Metanephros (tissue), 1 donor: ENCODE measurements around the gene OR2A42. TPM values are rescaled to one million over a fixed set of nuclear protein-coding genes. Genes with fewer than 3 reads are reported as not detected.

Experiments
- total RNA-seq: library from RNA; depleted of rRNA; stranded (reverse); fragments of >200 nt; gene quantifications from one replicate; pipeline ENCODE4 v1.2.3, GENCODE V29; 2014

The OR2A42 gene
- total RNA-seq: 0.06 TPM

GRCh38 chr7:144239365-144239764, at the start of gene OR2A42:
Gene OR2A42, minus strand, starts transcription at chr7:144239605. Its CDS starts 6,762 bp downstream, at chr7:144232843.

GRCh38 chr7:144269188-144269587, 29.8 kb upstream of the OR2A42 start, which contains the start of gene CTAGE8:
Gene CTAGE8, minus strand, starts transcription at chr7:144269288. Its CDS starts 38 bp downstream, at chr7:144269250.

GRCh38 chr7:144264692-144265091, 25.3 kb upstream of the OR2A42 start, which contains the start of gene OR2A7:
Gene OR2A7, minus strand, starts transcription at chr7:144264792. Its CDS starts 5,164 bp downstream, at chr7:144259628.

GRCh38 chr7:144195212-144195872, 44.1 kb downstream of the OR2A42 start, which contains the start of gene ARHGEF35:
Gene ARHGEF35, minus strand, starts transcription at chr7:144195833. Its CDS starts 7,450 bp downstream, at chr7:144188383.

GRCh38 chr7:144183166-144183565, 56.2 kb downstream of the OR2A42 start, which contains the start of gene CTAGE4:
Gene CTAGE4, plus strand, starts transcription at chr7:144183466. Its CDS starts 38 bp downstream, at chr7:144183504.

Other genes starting within 250 kb of the OR2A42 start
- gene OR6B1, start 239.3 kb downstream of the OR2A42 start, total RNA-seq: not detected
- gene OR2A5, start 190.7 kb downstream of the OR2A42 start, total RNA-seq: not detected
- not detected for gene OR2A25, start 169.8 kb downstream of the OR2A42 start, total RNA-seq
- gene OR2A12, start 153.3 kb downstream of the OR2A42 start, total RNA-seq: not detected
- not detected for gene OR2A2, start 130.0 kb downstream of the OR2A42 start, total RNA-seq
- gene OR2A14, start 116.4 kb downstream of the OR2A42 start, total RNA-seq: not detected
- gene CTAGE4, start 56.1 kb downstream of the OR2A42 start, total RNA-seq: 5.3 TPM
- 7.7 TPM for gene ARHGEF35, start 43.8 kb downstream of the OR2A42 start, total RNA-seq
- gene OR2A7, start 25.2 kb upstream of the OR2A42 start, total RNA-seq: 17.2 TPM
- gene CTAGE8, start 29.7 kb upstream of the OR2A42 start, total RNA-seq: 1.8 TPM
- 0.29 TPM for gene OR2A1, start 72.8 kb upstream of the OR2A42 start, total RNA-seq
- 35.1 TPM for gene ARHGEF5, start 115.8 kb upstream of the OR2A42 start, total RNA-seq
- not detected for gene NOBOX, start 164.1 kb upstream of the OR2A42 start, total RNA-seq